ENCODE data around the gene FOXO3B. TPM values are rescaled to one million over a fixed set of nuclear protein-coding genes. Genes with fewer than 3 reads are reported as not detected.
"Not testable (repeated sequence)": the region's sequence is repeated elsewhere in the genome, so short reads cannot be mapped to it uniquely, and the experiment has no call there.

Gene FOXO3B
- total and polyA plus RNA-seq, 2 of the 8 experiments (the other 6 are each of a cell fraction or from before 2014, with no cell fraction given): 13.3 to 13.7 TPM

GRCh38 chr17:18718643-18719427 is 36.7 kb upstream of the FOXO3B start:
- H3K4ac ChIP-seq (replicated peaks; ENCODE audit: insufficient read length, low read depth, low read length); H3K23me2 ChIP-seq (ENCODE audit: low read depth, low read length); CTCF ChIA-PET (ENCODE audit: partially characterized antibody); H2BK15ac ChIP-seq (ENCODE audit: low read length); H3K14ac ChIP-seq (ENCODE audit: insufficient read length); POLR2A ChIA-PET (ENCODE audit: partially characterized antibody); H2AK5ac ChIP-seq (ENCODE audit: low read depth, low read length); H3K79me1 ChIP-seq (ENCODE audit: low read depth, low read length); H2BK12ac ChIP-seq (ENCODE audit: low read depth, low read length); H2BK20ac ChIP-seq (ENCODE audit: low read length); H3K9me3 ChIP-seq (ENCODE audit: insufficient read depth in 2 of 2, low read depth in 1 of 2, low read length in 1 of 2); H2AFZ ChIP-seq (ENCODE audit: low read length); H3K56ac ChIP-seq (replicated peaks; ENCODE audit: insufficient read length, low read depth, low read length); H4K91ac ChIP-seq (replicated peaks; ENCODE audit: insufficient read length, low read length); H4K20me1 ChIP-seq (replicated peaks in 1 of 2; ENCODE audit: control insufficient read depth in 1 of 2, insufficient read depth in 2 of 2, low read length in 2 of 2); H2BK5ac ChIP-seq (ENCODE audit: low read depth, low read length); H3K9ac ChIP-seq (replicated peaks in 1 of 4; ENCODE audit: extremely low read depth in 1 of 4, low read depth in 3 of 4, low read length in 3 of 4); H3K4me1 ChIP-seq (replicated peaks in 1 of 4; ENCODE audit: control insufficient read depth in 3 of 4, insufficient read depth in 4 of 4, low read length in 3 of 4); H4K5ac ChIP-seq (ENCODE audit: insufficient read length, low read depth, low read length); H3K27me3 ChIP-seq (replicated peaks in 1 of 4; ENCODE audit: control insufficient read depth in 3 of 4, extremely low read depth in 1 of 4, insufficient read depth in 3 of 4, low read length in 3 of 4); H3K36me3 ChIP-seq (ENCODE audit: control insufficient read depth in 2 of 4, insufficient read depth in 4 of 4, low read length in 3 of 4); H2BK120ac ChIP-seq (replicated peaks; ENCODE audit: low read depth, low read length); FAIRE-seq; H3K18ac ChIP-seq (ENCODE audit: extremely low read depth, low read length); H3K4me3 ChIP-seq (ENCODE audit: extremely low read depth in 1 of 4, insufficient read depth in 2 of 4, low read depth in 3 of 4, low read length in 4 of 4); H3K79me2 ChIP-seq (ENCODE audit: control insufficient read depth in 1 of 2, insufficient read depth in 2 of 2, low read length in 2 of 2); H3K23ac ChIP-seq (ENCODE audit: insufficient read length); H4K8ac ChIP-seq (ENCODE audit: extremely low read depth, insufficient read depth, low read length): not testable (repeated sequence)
- Histone ChIP-seq H3K4me2 (ENCODE audit: insufficient read depth in 1 of 2, low read depth in 2 of 2, low read length in 2 of 2) (peak overlapping the region; percentile 32 to 35; a peak in 3 of 4 replicates), H3K27ac (ENCODE audit: low read depth, low read length) (peak overlapping the region; percentile 30; the same call in 1 of the 2 replicates)
- 0 out of 2 replicates have a peak, but pooled peaks have one; percentile 53 for TF ChIP-seq TEAD4 (IDR thresholded peaks at IDR 0.05; ENCODE audit: low read depth, low read length)
- WGBS, 2 experiments (ENCODE audit: extremely low coverage in 1 of 2, insufficient coverage in 1 of 2, insufficient read length in 1 of 2, insufficient replicate concordance in 2 of 2, low coverage in 1 of 2, low lambda C conversion rate in 2 of 2, missing lambda C conversion rate in 1 of 2): 46% methylated on average over 8 of the region's 9 CpGs; no CpG with 5 or more reads in 1 of the 2 experiments
- DNase-seq (ENCODE audit: low read depth in 1 of 2, low spot score in 2 of 2): peak in 1 of 2 experiments; percentile 52
